Frontal cortex (tissue), 4 donors: ENCODE data around the gene SPEM3. TPM values are rescaled to one million over a fixed set of nuclear protein-coding genes. Genes with fewer than 3 reads are reported as not detected.

ENCODE experiments used
- DNase-seq, 2 donors: peaks; one replicate each; pipeline ENCODE4 v3.0.0; 2012; ENCODE audit warnings: low spot score in 2 of 2
- FAIRE-seq: peaks from 2 replicates; lab custom pipeline; 2012; peaks lifted over from hg19 to GRCh38; lab: Jason Lieb, UNC
- total RNA-seq: library from RNA; depleted of rRNA; stranded (reverse); fragments of >200 nt; gene quantifications from one replicate; pipeline ENCODE4 v1.2.3, GENCODE V29; 2014
- donor health status: control.
- donor health status: control.
- donor health status: control.

SPEM3 gene
- total RNA-seq, 1 donor from 2014 or later = not detected

DNA sequence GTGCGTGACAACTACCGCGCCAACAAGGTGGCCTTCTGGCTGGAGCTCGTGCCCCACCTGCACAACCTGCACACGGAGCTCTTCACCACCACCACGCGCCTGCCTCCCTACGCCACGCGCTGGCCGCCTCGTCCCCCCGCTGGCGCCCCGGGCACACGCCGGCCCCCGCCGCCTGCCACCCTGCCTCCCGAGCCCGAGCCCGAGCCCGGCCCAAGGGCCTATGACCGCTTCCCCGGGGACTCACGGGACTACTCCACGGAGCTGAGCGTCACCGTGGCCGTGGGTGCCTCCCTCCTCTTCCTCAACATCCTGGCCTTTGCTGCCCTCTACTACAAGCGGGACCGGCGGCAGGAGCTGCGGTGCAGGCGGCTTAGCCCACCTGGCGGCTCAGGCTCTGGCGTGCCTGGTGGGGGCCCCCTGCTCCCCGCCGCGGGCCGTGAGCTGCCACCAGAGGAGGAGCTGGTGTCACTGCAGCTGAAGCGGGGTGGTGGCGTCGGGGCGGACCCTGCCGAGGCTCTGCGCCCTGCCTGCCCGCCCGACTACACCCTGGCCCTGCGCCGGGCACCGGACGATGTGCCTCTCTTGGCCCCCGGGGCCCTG, 11.5 kb upstream of the SPEM3 start:
- FAIRE-seq (no peak), DNase-seq (no peak)

DNA sequence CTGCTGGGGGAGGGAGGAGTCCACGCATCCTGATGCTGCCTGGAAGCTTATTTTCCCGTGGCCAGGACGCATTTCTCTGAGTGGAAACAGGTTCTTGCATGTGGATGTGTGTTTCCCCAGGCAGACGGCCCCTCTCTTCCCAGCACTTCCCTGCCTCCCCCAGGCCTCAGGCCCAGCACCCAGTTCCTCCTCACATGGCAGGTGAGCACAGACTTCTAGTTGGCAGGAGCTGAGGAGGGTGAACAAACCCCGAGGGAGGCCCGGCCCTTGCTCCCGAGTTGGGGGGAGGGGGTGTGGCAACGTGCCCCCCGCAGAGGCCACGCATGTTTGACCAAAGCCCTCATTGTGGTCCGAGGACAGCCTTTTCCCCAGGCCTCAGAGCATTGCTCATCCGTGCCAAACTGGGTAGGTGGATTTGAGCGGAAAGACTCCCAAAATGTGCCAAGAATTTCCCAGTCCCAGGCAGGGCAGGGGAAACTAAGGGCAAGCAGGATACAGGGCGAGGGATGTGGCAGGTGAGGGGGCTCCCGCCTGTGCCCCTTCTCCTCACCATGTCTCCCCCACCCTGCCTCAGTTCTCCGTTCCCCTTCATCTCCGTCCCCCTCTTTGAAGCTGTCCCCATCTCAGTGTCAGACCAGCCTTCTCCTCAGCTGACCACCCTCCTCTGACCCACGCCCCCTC, 10.0 kb upstream of the SPEM3 start:
- DNase-seq = no peak

GRCh38 chr17:7419819-7420610, 8.6 kb upstream of the SPEM3 start, which contains the start of gene SPEM1:
Gene SPEM1 (plus strand): TSS chr17:7420324. CDS start chr17:7420385, 61 bp downstream.
- DNase-seq = no peak
- FAIRE-seq = no peak

More for the DNA sequence above, 10.0 kb upstream of the SPEM3 start:
- FAIRE-seq = no peak

- DNase-seq (no peak), FAIRE-seq (no peak)
Measured at GRCh38 chr17:7421186-7421585, 7.5 kb upstream of the SPEM3 start.

DNA sequence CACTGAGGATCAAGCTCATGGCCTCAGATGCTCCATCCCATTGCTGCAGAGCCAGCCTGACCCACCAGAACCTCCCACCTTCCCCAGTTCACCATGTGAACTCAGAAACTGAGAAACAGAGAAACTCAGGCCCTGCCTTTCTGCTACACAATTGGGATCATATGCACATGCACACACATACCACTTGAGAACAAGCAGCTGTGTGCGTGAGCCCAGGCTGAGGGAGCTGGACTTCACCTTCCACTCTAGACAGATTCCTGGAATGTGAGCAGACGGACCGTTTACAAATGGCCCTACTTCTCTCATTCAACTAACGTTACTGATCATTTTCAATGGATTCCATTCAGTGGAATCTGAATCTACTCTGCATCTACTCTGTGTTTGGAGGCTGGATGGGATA, 5.0 kb upstream of the SPEM3 start:
- DNase-seq = no peak
- FAIRE-seq = no peak

DNA sequence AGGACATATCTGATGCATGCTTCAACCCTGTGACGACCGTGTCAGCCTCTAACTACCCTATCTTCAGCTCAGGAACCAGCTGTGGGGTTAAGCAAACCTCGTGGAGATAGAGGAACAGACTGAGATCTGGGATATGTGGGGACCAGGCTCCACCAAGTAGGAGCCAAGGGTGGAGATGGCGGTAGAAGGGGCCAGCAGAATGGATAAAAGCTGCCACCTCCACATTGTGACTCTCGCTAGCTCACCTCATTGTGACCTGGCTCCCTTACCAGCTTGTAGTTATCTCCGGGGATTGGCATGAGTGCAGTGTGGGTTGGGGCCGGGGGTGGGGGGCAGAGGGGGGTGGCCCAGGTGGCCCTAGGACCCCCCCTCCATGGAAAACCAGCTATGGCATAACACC, 3.3 kb upstream of the SPEM3 start, which contains the start of gene SPEM2:
Gene SPEM2, plus strand, starts transcription at position 301 of the 400 bp plus-strand sequence. Its CDS starts 73 bp downstream, at position 374.
- FAIRE-seq = no peak

DNA sequence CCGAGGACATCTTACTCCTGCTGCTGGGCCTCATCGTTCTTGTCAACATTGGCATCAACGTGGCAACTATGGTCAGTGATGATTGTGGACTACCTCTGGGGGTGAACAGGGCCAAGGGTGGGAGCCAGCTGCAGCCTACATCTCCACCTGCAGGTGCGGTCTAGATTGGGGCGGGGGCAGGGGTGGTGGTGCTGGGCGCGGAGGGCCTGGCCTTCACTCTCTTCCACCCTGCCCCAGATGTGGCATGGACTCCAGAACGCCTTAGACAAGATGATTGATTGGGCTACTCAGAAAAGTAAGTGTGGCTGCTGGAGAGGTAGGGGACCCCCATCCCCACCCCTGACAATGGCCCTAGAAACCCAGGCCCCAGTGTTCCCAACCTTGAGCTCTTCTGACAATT, 2.9 kb upstream of the SPEM3 start:
- no peak for FAIRE-seq
- DNase-seq = no peak

More for the DNA sequence above, 3.3 kb upstream of the SPEM3 start, which contains the start of gene SPEM2:
- no peak for DNase-seq

- FAIRE-seq (no peak), DNase-seq (no peak)
Measured at GRCh38 chr17:7426203-7426863, 2.3 kb upstream of the SPEM3 start.

DNA sequence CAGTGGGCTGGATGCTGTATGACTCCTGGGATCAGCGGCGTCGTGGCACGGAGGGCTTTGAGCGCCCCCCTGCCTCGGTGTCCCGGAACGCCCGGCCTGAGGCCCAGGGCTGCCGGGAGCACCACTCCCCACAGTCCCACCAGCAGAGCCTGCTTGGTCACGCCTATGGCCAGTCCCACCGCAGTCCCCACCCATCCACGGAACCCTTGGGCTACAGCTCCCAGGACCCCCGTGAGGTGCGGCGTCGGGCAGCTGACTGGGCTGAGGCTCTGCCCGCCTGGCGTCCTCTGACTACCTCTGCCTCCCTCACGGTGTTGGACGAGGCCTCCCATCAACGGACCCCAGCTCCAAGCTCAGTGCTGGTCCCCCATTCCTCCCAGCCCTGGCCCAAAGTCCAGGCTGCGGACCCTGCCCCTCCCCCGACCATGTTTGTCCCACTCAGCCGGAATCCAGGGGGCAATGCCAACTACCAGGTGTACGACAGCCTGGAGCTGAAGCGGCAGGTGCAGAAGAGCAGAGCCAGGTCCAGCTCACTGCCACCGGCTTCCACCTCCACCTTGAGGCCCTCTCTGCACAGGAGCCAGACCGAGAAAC, 1.7 kb upstream of the SPEM3 start:
- no peak for FAIRE-seq
- no peak for DNase-seq

GRCh38 chr17:7427549-7427948, 1.1 kb upstream of the SPEM3 start:
- DNase-seq (no peak), FAIRE-seq (no peak)

GRCh38 chr17:7429722-7430121, 1.1 kb downstream of the SPEM3 start:
- FAIRE-seq (no peak), DNase-seq (no peak)

GRCh38 chr17:7431231-7431630, 2.6 kb downstream of the SPEM3 start:
- DNase-seq (no peak), FAIRE-seq (no peak)

GRCh38 chr17:7432296-7432695, 3.6 kb downstream of the SPEM3 start:
- DNase-seq (no peak), FAIRE-seq (no peak)

DNA sequence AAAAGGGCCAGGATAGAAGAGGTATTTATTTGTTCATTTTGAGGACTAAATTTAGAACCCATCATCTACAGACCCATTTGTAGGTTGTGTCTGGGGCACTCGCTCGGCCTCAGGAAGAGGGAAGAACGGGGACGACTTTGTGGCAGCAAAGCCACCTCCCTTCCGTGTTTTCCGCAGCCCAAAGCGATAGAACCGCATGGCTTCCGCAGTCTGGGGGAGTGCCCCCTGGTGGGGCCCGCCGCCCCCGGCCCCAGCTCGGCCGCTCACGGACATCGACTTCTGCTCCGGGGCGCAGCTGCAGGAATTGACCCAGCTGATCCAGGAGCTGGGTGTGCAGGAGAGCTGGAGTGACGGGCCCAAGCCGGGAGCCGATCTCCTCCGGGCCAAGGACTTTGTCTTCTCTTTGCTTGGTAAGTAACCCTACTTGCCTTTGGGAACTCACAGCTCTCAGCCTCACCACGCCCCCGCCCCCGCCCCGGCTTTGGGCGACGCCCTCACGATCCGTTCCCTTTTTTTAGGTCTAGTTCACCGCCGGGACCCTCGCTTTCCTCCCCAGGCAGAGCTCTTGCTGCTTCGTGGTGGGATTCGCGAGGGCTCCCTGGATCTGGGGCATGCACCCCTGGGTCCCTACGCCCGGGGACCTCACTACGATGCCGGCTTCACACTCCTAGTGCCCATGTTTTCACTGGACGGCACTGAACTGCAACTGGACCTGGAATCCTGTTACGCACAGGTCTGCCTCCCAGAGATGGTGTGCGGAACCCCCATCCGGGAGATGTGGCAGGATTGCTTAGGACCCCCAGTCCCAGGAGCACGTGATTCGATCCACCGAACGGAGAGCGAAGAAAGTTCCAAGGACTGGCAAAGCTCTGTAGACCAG, 7.3 kb downstream of the SPEM3 start:
- FAIRE-seq (no peak), DNase-seq (no peak)

DNA sequence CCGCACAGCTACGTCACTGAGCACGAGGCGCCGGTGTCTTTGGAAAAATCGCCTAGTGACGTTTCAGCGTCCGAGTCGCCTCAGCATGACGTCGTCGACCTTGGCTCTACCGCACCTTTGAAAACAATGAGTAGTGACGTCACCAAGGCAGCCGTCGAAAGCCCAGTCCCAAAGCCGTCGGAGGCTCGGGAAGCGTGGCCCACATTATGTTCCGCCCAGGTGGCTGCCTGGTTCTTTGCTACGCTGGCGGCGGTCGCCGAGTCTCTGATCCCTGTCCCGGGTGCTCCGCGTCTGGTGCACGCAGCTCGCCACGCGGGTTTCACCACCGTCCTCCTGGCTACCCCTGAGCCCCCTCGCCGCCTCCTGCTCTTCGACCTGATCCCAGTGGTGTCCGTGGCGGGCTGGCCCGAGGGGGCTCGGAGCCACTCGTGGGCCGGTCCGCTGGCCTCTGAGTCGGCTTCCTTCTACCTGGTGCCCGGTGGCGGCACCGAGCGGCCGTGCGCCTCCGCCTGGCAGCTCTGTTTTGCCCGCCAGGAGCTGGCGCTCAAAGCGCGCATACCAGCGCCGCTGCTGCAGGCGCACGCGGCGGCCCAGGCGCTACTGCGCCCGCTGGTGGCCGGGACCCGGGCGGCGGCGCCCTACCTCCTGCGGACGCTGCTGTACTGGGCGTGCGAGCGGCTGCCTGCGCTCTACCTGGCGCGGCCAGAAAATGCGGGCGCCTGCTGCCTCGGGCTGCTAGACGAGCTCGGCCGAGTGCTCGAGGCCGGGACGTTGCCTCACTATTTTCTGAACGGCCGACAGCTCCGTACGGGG, 8.1 kb downstream of the SPEM3 start:
- DNase-seq (peak; percentile 87 to 88), FAIRE-seq (no peak)

DNA sequence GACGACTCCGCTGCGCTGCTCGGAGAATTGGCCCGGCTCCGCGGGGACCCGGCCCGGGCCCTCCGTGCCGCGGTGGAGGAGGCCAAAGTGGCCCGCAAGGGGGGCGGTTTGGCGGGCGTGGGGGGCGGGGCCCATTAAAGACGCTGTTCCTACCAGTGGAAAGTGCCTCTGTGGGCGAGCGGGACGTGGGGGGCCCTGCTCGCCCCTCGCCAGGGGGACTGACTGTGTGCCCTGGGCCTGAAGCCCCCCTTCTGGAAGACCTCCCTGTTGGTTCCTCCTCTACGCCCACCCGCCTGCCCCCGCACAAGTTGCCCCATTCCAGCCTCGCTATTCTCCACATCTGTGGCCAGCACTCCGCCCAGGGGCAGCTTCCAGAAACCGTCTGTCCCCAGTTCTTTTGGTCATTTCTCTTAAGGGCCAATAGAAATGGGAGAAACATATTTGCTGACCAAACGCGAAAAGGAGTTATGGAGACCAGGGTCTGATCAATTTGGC, 8.8 kb downstream of the SPEM3 start:
- no peak for DNase-seq
- no peak for FAIRE-seq

GRCh38 chr17:7437950-7438614, 9.4 kb downstream of the SPEM3 start:
- no peak for FAIRE-seq
- DNase-seq = peak; percentile 59 to 63
